HG03442 (cell line): ENCODE results near the gene SLC2A5.
"Not testable (repeated sequence)": the region's sequence is repeated elsewhere in the genome, so short reads cannot be mapped to it uniquely, and the experiment has no call there.

Source experiments
- ATAC-seq: cut with Tn5 transposase; IDR thresholded peaks from one replicate; pipeline ENCODE4 v1.9.1; 2021; ENCODE audit warnings: mild to moderate bottlenecking, moderate library complexity; ENCODE audit not compliant: unreplicated experiment

SLC2A5 gene

DNA sequence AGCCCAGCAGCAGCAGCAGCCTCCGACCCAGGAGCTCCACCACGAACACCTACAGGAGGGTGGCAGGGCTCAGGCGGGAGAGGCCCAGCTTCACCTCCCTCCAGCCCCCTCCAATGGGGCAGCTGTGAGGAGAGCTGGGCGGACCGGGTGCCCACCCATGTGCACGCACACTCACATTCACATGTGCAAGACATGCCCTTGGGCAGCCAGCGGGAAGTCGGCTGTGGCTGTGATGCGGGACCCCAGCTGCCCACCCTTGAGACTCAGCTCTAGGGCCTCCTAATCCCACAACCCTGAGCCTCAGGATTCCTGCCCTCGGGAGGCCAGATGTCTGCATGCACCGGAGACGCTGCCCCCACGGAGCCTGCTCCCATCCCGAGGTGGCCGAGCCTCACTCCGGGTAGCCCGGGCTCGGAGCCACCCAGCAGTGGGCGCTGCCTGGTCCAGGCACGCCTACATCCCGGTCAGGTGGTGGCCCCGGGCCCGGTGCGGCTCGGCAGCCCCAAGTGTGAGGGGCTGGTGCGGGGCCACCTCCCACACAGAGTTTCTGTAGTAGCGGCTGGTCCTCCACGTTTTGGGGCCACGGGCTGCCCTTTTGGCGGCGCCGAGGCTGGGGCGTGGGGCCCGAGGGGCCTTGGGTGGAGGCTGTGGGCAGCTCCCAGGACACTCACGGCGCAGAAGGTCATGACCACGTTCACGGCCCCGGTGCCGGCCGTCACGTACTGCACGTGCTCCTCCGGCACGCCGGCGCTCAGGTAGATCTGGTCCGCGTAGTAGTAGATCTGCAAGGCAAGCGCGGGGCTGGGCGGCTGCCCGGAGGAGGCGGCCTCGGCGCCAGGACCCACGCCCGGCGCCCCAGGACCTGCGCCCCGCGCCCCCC is 30.3 kb downstream of the SLC2A5 start:
- ATAC-seq: no peak

DNA sequence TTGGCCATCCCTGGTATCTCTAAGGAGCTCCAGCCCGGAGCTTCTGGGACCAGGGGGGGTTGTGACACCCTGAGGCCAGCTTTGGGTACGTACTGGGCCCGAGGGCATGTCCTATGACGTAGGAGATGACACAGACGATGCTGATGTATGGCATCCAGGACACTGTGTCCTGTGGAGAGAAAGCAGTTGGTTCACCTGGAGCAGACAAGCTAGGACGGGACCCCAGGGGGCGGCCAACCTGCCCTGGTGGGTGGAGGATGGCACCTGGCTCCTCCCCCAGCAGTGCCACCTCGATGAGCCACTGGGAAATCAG is 31.1 kb downstream of the SLC2A5 start:
- ATAC-seq: no peak

DNA sequence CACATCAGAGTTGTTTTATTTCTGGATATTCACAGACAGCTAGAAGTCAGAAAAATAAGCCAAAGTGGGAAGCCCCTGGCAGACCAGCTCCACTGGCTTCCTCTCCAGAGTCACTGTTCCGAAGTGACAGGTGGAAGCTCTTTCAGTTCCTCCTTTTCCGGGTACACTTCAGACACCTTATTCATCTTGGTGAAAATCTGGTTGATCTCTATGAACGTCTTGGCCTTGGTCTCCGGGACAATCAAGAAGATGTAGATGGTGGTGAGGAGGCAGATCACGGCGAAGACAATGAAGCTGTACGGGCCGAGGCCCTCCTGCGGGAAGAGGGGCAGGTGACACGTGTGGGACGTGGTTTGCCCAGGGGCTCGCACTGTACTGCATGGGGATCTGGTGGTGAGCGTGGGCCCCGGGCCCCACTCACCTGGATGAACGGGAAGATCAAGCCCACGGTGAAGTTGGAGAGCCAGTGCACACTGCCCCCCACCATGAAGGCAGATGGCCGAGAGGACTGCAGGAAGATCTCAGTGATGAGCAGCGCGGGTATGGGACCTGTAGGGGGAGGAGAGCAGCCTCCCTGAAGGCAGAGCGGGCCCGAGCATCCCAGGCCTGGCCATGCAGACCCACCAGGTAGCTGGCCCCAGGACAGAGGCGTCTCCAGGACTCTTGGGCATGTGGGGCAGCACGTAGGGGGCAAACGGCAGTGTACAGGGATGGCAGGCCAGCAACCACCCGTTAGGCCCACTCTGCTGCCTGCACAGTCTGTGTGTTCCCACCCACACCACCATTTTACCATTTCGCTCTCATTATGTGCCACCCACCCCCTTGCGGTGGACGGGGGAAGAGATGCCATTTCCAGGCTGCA is 31.7 kb downstream of the SLC2A5 start:
- ATAC-seq: no peak

DNA sequence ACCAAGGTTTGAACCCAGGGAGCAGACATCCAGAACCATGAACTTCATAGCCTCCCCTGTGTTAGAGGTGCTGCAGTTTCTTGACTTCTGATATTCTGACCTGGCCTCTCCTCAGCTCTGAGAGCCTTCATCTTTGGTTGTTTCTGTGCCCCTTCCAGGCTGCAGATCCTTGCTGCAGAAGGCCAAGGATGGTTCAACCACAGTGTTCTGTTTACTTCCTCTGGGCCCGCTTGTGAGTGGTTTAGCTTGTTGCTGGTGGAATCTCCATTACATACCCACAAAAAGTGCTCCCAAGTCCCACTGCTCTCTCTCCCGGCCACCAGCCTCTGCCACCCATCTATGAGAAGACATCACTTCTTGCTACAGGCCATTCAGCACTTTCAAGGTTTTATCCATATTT is 34.2 kb downstream of the SLC2A5 start:
- ATAC-seq: no peak

DNA sequence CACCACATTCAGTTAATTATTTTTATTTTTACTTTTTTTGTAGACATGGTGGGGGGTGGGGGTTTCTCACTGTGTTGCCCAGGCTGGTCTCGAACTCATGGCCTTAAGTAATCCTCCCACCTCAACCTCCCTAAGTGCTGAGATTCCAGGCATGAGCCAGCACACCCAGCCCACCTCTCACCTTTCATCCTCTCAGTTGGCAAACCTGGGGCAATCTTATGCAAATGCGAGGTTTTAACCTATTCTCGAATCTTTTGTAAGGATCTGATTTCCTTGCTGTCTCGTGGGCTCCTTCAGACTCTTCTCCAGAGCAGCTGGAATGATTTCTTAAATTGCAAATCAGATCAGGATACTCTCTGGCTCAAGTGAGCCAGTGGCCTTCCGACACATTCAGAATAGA is 36.1 kb downstream of the SLC2A5 start:
- ATAC-seq: no peak

DNA sequence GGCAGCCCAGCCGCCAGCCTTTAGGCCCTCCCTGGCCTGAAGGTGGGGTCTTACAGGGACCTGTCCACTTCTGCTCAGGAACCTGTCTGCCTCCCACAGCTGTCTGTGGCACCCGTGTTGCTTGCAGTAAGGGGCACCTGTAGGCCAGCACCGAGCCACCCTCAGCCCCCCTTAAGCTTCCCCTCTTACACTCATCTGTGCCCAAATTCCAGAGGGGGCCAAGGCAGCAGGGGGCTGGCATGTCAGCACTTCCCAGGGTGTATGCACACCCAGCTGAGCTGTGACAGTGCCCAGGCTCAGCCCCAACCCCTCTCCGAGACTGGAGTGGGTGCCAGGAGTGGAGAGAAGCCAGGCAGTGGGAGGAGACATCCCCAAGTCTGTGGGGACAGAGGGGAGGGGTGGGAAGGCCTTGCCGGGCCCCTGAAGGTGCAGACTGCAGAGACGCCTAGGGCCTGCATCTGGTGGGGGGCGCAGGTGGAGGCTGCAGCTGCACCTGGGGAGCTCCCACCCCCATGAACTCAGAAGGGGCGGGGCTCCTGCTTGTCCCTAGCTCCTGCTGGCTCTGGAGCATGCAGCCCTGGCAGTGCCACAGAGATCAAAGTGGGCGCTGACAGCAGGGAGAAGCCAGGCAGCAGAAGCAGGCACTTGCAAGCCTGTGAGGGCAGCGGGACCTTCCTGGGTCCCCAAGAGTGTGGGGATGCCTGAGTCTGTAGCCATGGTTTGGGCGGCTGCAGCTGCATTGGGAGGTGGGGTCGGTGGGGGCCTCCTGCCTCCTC is 37.8 kb downstream of the SLC2A5 start:
- ATAC-seq: no peak

DNA sequence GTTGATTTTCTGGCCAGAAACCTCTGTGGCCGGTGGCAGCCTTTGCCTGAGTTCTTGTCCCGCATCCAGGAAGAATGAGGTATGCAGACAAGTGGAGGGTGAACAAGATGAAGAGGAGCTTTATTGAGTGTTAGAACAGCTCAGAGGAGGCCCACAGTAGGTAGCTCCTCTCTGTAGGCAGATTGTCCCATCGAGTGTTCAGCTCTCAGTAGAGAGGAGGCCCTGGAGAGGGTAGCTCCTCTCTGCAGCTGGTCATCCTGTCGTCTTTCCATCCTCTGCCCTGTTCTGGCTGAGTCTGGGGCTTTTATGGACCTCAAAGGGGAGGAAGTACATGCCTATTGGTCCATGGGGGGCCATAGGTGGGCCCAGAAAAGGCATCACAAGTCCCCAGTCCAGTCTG is 38.4 kb downstream of the SLC2A5 start:
- not testable (repeated sequence) for ATAC-seq

DNA sequence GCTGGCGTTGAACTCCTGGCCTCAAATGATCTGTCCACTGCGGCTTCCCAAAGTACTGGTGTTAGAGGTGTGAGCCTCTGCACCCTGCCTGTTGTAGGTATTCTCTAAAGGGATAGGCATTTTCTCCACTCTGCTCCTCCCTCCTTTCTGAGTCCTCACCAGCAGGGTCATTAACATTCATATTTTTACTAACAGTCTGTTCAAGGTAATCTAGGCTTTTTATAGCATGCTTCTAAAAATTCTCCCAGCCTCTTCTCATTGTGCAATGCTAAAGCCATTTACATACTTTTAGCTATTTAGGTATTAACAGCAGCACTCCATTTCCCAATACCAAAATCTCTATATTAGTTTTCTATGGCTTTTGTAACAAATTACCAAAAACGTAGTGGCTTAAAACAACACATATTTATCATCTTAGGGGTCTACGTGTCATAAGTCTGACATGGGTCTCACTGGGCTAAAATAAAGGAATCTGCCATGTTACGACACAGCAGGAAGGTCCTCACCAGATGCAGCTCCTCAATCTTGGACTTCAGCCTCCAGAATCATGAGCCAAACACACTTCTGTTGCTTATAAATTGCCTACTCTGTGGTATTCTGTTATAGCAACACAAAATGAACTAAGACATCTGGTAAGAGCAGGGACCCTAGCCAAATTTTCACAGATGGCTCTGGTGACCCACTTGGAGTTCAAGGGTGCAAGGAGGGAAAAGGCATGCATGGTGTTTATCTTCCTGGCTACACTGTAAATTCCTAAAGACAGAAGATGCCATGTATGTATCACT is 40.3 kb downstream of the SLC2A5 start:
- ATAC-seq: no peak

DNA sequence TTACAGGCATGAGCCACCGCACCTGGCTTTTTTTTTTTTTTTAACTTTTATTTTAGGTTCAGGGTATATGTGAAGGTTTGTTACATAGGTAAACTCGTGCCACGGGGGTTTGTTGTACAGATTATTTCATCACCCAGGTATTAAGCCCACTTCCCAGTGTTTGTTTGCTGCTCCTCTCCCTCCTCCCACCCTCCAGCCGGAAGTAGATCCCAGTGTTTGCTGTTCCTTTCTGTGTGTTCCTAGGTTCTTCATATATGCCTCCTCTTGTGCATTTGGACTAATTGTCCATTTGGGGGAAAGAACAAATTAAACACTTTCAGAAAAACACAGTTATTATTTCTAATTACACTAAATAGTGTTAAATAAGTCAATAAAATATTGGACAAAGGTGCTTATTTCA is 42.1 kb downstream of the SLC2A5 start:
- no peak for ATAC-seq

DNA sequence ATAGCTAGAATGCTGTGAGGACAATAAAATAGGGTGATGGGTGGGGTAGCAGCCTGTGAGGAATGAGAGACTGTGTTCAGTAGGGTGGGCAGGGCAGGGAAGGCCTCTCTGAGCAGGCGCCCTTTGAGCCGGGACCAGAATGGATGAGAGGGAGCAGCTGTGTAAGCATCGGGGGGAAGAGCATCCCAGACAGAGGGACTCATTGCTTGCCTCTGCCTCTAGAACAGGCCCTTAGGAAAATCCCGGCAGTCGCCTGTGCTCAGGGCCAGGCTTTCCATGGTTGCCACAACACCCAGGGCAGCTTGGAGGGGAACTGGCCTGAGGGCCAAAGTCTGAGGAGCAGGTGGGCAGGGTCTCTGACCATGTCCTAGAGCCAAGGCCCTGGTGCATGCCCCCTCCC is 44.0 kb downstream of the SLC2A5 start:
- ATAC-seq: no peak

DNA sequence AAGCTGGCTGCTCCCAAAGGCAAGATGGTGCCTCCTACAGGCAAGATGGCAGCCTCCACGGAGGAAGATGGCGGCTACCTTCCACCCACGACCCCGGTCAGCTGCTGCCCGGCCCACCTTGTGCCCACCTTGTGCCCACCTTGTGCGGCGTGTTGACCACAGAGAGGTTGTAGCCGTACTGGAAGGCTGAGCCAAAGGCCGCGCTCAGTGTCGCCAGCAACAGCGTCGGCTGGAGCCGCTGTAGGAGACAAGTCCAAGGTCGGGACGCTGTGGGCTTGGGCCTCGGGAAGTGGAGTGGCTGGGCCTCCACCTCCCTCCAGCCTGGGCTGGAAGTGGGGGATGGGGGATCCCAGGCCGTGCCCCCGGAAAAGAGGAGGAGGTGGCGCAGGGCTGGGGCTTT is 44.6 kb downstream of the SLC2A5 start:
- no peak for ATAC-seq

DNA sequence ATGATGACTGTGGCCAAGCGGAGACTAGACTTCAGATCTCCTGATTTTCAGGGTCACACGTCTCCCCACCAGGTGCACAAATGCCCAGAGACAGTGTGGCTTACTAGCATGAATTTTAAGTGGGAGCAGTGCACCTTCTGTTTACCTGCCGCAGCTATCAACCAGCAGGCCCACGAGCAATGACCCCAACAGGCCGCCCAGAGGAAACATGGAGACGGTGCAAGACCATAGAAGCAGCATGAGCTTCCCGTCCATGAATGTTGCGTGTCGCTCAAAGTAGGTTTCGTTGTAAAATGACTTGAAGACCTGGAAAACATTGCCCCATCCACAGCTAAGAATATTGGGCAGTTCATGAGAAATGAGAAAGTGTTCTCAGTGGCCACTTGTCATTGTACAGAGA is 46.7 kb downstream of the SLC2A5 start:
- ATAC-seq: no peak

DNA sequence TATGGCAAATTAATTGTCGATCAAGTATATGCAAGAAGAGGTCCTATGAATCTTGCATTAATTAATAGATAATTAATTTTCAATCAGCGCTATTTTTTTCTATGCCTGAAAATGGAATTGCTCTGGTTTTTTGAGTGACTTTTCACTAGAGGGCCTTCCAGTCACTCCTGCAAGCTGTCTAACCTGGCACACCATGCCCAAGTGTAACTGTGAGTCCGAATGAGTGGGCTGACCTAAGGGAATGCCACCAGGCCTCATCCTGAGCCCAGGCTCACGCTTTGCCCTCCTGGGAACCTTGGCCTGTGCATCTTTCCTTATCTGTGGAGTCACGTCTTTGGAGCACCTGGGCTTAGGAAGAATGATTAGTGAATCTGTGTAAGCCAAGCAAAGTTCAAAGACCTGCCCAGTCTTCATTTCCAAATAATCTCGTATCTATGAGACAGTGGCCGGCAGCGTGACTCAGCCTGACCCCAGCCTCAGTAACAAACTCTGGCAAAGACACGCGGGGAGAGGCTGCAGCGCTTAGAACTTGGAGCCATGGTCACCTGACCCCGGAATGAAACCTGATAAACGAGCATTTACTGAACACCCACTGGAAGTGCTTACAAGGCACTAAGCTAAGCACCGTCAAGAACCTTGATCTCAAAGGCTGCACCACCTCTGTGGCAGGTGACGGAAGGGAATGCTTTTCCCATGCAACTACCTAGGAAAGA is 47.3 kb downstream of the SLC2A5 start:
- not testable (repeated sequence) for ATAC-seq

DNA sequence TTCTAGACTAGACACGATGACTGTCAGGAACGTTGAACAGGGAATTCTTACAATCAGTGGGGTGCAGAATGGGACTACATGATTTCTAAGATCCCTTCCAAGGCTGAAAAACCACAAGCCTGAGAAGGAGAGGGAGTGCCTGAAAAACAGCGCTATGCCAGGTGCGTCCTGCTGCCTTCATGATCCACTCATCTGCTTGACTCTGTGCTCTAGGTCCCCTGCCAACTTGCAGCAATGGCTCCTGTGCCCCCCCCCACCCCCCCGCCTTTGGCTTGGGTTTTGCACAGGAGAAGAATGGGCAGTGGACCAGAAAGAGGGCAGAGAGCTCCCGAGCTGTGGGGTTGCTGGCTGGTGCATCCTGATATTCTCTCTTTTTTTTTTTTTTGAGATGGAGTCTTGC is 49.1 kb downstream of the SLC2A5 start:
- no peak for ATAC-seq

DNA sequence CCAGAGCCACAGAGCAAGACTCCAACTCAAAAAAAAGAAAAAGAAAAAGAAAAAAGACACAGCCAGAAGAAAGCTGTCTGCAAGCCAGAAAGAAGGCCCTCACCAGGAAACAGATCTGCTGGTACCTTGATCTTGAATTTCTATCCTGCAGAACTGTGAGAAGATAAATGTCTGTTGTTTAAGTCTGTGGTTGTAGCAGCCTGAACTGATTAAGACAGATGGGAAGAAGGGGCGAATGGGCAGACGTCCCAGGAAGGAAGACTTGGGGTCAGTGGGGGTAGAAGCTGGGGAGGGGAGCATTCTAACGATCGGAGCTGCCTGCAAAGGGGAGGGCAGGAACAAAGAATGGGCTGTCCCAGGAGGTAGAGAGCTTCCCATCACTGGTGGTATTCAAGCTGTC is 49.5 kb downstream of the SLC2A5 start:
- no peak for ATAC-seq

DNA sequence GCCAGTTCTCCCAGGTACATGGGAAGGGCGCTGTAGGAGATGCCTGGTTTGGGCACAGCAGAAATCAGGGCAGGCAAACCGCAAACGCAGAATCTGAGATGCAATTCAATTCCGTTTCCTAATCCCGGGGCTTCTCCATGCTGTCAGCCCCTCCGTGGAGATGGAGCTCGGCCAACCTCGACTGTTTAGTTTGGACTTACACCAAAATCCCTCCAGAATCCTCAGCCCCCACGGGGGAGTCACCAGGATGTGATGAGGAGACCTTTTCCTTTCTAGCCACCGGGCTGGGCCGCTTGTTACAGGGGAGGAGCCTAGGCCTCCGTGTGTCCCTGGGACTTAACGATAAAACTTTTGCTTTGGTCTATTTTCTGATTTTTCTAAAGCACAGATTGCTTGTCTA is 51.1 kb downstream of the SLC2A5 start:
- ATAC-seq: no peak

DNA sequence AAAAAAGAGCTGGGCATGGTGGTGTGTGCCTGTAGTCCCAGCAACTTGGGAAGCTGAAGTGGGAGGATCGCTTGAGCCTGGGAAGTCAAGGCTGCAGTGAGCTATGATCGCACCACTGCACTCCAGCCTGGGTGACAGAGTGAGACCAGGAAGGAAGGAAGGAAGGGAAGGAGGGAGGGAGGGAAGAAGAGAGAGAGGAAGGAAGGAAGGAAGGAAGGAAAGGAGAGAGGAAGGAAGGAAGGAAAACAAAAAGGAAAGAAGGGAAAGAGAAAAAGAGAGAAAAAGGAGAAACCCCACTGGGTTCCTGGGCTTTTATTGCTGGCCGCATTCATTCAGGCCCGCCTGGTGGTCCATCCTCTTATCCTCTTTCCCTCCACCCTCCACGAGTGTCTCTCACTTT is 53.0 kb downstream of the SLC2A5 start:
- no peak for ATAC-seq

DNA sequence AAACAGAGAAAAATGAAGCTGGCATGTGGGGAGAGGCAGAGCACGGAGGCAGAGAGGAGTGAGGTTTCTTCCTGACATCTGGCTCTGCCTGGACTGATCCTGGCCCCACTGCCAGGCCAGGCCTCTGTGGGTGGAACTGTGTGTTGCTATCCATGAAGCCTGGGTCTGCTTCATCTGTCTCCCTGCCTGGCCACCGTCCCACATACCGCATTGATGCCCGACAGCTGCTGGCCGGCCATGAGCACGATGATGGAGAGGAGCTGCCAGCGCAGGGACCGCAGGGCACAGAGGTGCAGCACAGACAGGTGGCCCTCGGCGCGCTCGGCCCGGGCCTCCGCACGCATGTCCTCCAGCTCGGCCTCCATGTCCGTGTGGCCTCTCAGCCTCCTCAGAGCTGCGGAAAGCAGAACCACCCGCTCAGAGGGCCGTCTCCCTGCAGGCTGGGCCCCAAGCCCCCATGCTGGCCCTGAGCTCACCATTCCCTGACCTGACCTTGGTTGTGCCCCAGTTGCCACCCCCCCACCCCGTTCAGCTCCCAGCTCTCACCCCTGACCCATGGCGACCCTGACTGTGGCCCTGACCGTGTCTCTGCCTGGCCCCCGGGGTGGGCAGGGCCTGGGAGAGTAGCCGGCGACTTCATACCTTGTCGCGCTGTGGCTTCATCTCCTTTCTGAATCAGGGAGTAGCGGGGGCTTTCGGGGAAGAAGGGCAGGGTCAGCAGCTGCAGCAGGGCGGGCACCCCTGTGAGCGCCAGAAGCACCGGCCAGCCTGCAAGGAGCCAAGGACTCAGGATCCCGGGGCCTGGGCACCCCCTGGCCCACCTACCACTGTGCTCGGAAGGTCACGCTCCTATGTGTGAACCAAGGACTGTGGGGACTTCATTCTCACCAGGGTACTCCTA is 54.7 kb downstream of the SLC2A5 start:
- ATAC-seq: no peak

DNA sequence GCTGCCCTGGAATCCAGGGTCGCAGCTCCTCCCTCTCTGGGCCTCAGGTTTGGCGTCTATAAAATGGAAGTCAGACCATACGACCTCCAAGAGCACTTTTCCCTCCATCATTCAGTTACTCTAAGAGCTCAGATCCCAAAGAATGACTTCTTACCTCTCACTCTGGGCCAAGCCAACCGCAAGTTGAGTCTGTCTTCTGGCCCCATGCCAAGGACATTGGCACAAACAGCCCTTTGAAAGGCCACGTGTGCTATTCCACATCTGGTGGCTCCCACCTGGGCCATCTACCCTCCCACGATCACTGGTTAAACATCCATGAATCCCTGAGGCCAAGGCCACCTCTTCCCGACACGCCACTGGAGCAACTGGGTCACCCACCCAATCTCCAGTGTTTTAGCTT is 55.6 kb downstream of the SLC2A5 start:
- ATAC-seq: no peak
